ENCODE results near the gene SYT1. TPM values are rescaled to one million over a fixed set of nuclear protein-coding genes. Genes with fewer than 3 reads are reported as not detected.

Gene SYT1
- total and polyA plus RNA-seq, 2 of the 8 experiments (the other 6 are each of a cell fraction or from before 2014, with no cell fraction given), result 11.0 to 34.6 TPM

DNA sequence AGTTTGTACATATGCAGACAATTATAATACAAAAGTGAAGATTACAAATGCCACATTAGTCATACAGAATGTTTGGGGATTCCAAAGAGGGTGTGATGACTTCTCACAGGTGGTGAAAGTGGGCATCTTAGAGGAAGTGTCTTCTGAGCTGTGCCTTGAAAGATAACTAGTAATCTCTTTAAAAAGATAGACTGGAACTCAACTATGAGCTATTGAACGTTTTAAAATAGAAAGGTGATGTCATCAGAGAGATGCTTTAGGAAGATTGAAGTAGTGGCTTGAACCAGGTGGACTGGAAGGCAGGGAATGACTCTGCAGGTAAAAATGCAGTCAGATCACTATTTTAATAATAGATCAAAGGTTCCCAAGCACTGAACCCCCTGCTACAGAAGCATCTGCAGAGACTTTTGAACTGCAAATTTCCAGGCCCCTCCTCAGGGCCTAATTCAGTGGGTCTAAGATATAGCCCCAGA lies 50.3 kb downstream of the SYT1 start:
- no peak overlapping the region for H3K23ac ChIP-seq (ENCODE audit: insufficient read length)
- H3K23me2 ChIP-seq (ENCODE audit: low read depth, low read length), result no peaks in the 10 kb centered on the region; the same call in 1 of the 2 replicates
- H3K27ac ChIP-seq (ENCODE audit: low read depth, low read length), result no peak overlapping the region
- H2BK120ac ChIP-seq (replicated peaks; ENCODE audit: low read depth, low read length), result no peak overlapping the region
- no peak overlapping the region for H2AK5ac ChIP-seq (ENCODE audit: low read depth, low read length)
- WGBS, 2 experiments (ENCODE audit: extremely low coverage in 1 of 2, insufficient coverage in 1 of 2, insufficient read length in 1 of 2, insufficient replicate concordance in 2 of 2, low coverage in 1 of 2, low lambda C conversion rate in 2 of 2, missing lambda C conversion rate in 1 of 2), result 0% methylated on average over 1 of the region's 1 CpG; no CpG with 5 or more reads in 1 of the 2 experiments
- no peaks in the 10 kb centered on the region for H3K36me3 ChIP-seq (ENCODE audit: control insufficient read depth in 2 of 4, insufficient read depth in 4 of 4, low read length in 3 of 4)
- no peak overlapping the region for H3K18ac ChIP-seq (ENCODE audit: extremely low read depth, low read length)
- no peak overlapping the region for H2BK12ac ChIP-seq (ENCODE audit: low read depth, low read length)
- POLR2A ChIA-PET (ENCODE audit: partially characterized antibody), result interaction anchor here (0.9 kb wide), 1 partner anchor 29 kb away, joined by 3 read pairs; no protein-coding TSS in a partner anchor
- H3K4me2 ChIP-seq (ENCODE audit: insufficient read depth in 1 of 2, low read depth in 2 of 2, low read length in 2 of 2), result peak overlapping the region; percentile 50 to 54
- H3K4me3 ChIP-seq (ENCODE audit: extremely low read depth in 1 of 4, insufficient read depth in 2 of 4, low read depth in 3 of 4, low read length in 4 of 4), result peak overlapping the region in 1 of 4 experiments; percentile 28; a peak in 1 of 8 replicates
- no peak overlapping the region for H3K56ac ChIP-seq (replicated peaks; ENCODE audit: insufficient read length, low read depth, low read length)
- no peak overlapping the region for H3K14ac ChIP-seq (ENCODE audit: insufficient read length)
- no peaks in the 10 kb centered on the region for H3K9me3 ChIP-seq (ENCODE audit: insufficient read depth in 2 of 2, low read depth in 1 of 2, low read length in 1 of 2)
- DNase-seq (ENCODE audit: low read depth in 1 of 2, low spot score in 2 of 2) (peak in 1 of 2 experiments; percentile 60), FAIRE-seq (peak; percentile 93)
- H2BK15ac ChIP-seq (ENCODE audit: low read length), result no peak overlapping the region
- CTCF ChIA-PET (ENCODE audit: partially characterized antibody), result no interaction called here
- H4K91ac ChIP-seq (replicated peaks; ENCODE audit: insufficient read length, low read length), result no peak overlapping the region
- peaks cover 0 to 8% (median 5%) of the 10 kb centered on the region in 4 experiments; a peak in 6 of 7 replicates for H3K4me1 ChIP-seq (replicated peaks in 1 of 4; ENCODE audit: control insufficient read depth in 3 of 4, insufficient read depth in 4 of 4, low read length in 3 of 4)
- H2BK20ac ChIP-seq (ENCODE audit: low read length), result no peak overlapping the region
- H3K27me3 ChIP-seq (replicated peaks in 1 of 4; ENCODE audit: control insufficient read depth in 3 of 4, extremely low read depth in 1 of 4, insufficient read depth in 3 of 4, low read length in 3 of 4), result no peaks in the 10 kb centered on the region
- no peak overlapping the region for H4K5ac ChIP-seq (ENCODE audit: insufficient read length, low read depth, low read length)
- H4K8ac ChIP-seq (ENCODE audit: extremely low read depth, insufficient read depth, low read length), result no peak overlapping the region
- H2AFZ ChIP-seq (ENCODE audit: low read length), result no peak overlapping the region
- no peak overlapping the region for H3K4ac ChIP-seq (replicated peaks; ENCODE audit: insufficient read length, low read depth, low read length)
- H3K9ac ChIP-seq (replicated peaks in 1 of 4; ENCODE audit: extremely low read depth in 1 of 4, low read depth in 3 of 4, low read length in 3 of 4), result no peak overlapping the region
- no peaks in the 10 kb centered on the region; the same call in 1 of the 2 replicates for H3K79me1 ChIP-seq (ENCODE audit: low read depth, low read length)
- H4K20me1 ChIP-seq (replicated peaks in 1 of 2; ENCODE audit: control insufficient read depth in 1 of 2, insufficient read depth in 2 of 2, low read length in 2 of 2), result peaks cover 0 to 3% of the 10 kb centered on the region in 2 experiments
- H3K79me2 ChIP-seq (ENCODE audit: control insufficient read depth in 1 of 2, insufficient read depth in 2 of 2, low read length in 2 of 2), result peaks cover 0 to 18% of the 10 kb centered on the region in 2 experiments; a peak in 2 of 4 replicates
- no peak overlapping the region for H2BK5ac ChIP-seq (ENCODE audit: low read depth, low read length)
- TF ChIP-seq, protein P1, sequence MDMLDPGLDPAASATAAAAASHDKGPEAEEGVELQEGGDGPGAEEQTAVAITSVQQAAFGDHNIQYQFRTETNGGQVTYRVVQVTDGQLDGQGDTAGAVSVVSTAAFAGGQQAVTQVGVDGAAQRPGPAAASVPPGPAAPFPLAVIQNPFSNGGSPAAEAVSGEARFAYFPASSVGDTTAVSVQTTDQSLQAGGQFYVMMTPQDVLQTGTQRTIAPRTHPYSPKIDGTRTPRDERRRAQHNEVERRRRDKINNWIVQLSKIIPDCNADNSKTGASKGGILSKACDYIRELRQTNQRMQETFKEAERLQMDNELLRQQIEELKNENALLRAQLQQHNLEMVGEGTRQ (IDR thresholded peaks at IDR 0.05; ENCODE audit: low read length), result no peak
- TF ChIP-seq JUN (IDR thresholded peaks at IDR 0.05; ENCODE audit: low read depth, low read length) (peak; percentile 91), NANOG (IDR thresholded peaks at IDR 0.05; ENCODE audit: insufficient read depth, low read depth, low read length, poor library complexity, severe bottlenecking) (peak; percentile 74), JUND (IDR thresholded peaks at IDR 0.05; ENCODE audit: low read length) (peak; percentile 97), FOSL1 (IDR thresholded peaks at IDR 0.05; ENCODE audit: insufficient read depth, low read depth, low read length) (no peak), CEBPB (IDR thresholded peaks at IDR 0.05; ENCODE audit: low read depth, low read length) (no peak), EGR1 (IDR thresholded peaks at IDR 0.05; ENCODE audit: borderline replicate concordance, low read depth, low read length) (no peak), EP300 (IDR thresholded peaks at IDR 0.05; ENCODE audit: borderline replicate concordance in 1 of 2, low read depth in 2 of 2, low read length in 2 of 2) (peak in 1 of 2 experiments; percentile 75; a peak in 1 of 3 replicates), SP1 (IDR thresholded peaks at IDR 0.05; ENCODE audit: low read depth, low read length) (peak; percentile 83), MAFK (IDR thresholded peaks at IDR 0.05; ENCODE audit: low read depth, low read length) (peak; percentile 7; the same call in 1 of the 2 replicates), POLR2AphosphoS5 (IDR thresholded peaks at IDR 0.05; ENCODE audit: low read depth, low read length) (no peak)

Data from H1 (cell line).